ENCODE measurements around the gene CLDN1.

DNA sequence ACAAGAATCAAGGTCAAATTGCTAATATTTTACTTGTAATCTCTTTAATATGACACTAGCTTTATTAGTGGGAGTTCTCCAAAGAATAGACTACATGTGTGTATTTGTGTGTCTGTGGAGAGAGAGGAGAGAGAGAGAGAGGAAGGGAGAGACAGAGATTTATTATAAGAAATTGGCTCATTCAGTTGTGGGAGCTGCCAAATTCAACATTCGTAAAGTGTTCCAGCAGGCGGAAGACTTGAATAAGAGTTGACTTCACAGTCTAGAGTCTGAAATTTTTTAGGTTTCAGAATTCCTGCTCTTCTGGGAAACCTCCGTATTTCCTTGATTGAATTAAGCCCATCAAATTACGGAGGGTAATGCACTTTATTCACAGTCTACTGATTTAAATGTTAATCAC is 4.7 kb upstream of the CLDN1 start:
- TF ChIP-seq, protein P1, sequence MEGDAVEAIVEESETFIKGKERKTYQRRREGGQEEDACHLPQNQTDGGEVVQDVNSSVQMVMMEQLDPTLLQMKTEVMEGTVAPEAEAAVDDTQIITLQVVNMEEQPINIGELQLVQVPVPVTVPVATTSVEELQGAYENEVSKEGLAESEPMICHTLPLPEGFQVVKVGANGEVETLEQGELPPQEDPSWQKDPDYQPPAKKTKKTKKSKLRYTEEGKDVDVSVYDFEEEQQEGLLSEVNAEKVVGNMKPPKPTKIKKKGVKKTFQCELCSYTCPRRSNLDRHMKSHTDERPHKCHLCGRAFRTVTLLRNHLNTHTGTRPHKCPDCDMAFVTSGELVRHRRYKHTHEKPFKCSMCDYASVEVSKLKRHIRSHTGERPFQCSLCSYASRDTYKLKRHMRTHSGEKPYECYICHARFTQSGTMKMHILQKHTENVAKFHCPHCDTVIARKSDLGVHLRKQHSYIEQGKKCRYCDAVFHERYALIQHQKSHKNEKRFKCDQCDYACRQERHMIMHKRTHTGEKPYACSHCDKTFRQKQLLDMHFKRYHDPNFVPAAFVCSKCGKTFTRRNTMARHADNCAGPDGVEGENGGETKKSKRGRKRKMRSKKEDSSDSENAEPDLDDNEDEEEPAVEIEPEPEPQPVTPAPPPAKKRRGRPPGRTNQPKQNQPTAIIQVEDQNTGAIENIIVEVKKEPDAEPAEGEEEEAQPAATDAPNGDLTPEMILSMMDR (IDR thresholded peaks at IDR 0.05) = no peak
- no peak for TF ChIP-seq POLR2A (IDR thresholded peaks at IDR 0.05)
- no peak for TF ChIP-seq POLR2AphosphoS5 (IDR thresholded peaks at IDR 0.05)

Data from transverse colon (tissue), 4 donors.